SU-DHL-6 (cell line): ENCODE data around the gene CDK13.

Source experiments
- EZH2phosphoT487 ChIP-seq: fragments of 200-600 bp; sonication (generic), shearing (Covaris generic); conservative IDR thresholded peaks from 2 replicates; pipeline ENCODE4 v1.6.1; 2018; ENCODE audit warnings: mild to moderate bottlenecking, antibody characterized with exemption, low read length, moderate library complexity, mixed read lengths
- TF ChIP-seq, protein P1 (sequence below): fragments of 200-600 bp; sonication (generic); IDR thresholded peaks from one replicate; pipeline ENCODE4 v1.5.1; 2017; ENCODE audit warnings: antibody characterized with exemption, mild to moderate bottlenecking, low read length, moderate library complexity; ENCODE audit not compliant: insufficient read depth, poor library complexity, severe bottlenecking

DNA sequence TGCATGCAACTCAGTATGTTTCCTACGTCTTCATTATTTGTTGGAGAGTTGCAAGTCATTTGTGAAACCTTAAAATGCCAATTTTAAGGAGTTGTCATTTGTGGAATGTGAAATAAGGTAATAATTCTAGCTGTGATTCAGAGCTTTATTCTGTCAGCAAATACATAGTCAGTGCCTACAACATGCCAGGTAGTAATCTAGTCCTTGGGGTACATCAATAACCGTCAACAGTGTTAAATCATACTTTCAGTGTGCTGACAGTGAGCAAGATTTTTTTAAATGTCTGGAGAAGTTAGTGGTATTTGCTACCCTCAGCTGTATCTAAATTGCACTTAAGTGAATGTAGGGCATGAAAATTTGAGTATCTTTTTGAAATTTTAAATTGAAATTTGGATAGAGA lies 147.7 kb downstream of the CDK13 start:
- TF ChIP-seq, protein P1, sequence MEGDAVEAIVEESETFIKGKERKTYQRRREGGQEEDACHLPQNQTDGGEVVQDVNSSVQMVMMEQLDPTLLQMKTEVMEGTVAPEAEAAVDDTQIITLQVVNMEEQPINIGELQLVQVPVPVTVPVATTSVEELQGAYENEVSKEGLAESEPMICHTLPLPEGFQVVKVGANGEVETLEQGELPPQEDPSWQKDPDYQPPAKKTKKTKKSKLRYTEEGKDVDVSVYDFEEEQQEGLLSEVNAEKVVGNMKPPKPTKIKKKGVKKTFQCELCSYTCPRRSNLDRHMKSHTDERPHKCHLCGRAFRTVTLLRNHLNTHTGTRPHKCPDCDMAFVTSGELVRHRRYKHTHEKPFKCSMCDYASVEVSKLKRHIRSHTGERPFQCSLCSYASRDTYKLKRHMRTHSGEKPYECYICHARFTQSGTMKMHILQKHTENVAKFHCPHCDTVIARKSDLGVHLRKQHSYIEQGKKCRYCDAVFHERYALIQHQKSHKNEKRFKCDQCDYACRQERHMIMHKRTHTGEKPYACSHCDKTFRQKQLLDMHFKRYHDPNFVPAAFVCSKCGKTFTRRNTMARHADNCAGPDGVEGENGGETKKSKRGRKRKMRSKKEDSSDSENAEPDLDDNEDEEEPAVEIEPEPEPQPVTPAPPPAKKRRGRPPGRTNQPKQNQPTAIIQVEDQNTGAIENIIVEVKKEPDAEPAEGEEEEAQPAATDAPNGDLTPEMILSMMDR, result no peak
- TF ChIP-seq EZH2phosphoT487, result no peak
